Activated CD8-positive, alpha-beta memory T cell treated with anti-CD3 and anti-CD28 coated beads for 4 hours (primary cell): ENCODE data around the gene PRR5L.
A peak's percentile ranks its signal among the peaks of the same experiment; 100 is the strongest.
"Not testable (repeated sequence)": the region's sequence is repeated elsewhere in the genome, so short reads cannot be mapped to it uniquely, and the experiment has no call there.

Source experiments
- DNase-seq, 2 donors: peaks; one replicate each; pipeline ENCODE4 v3.0.0-alpha.2; 2020; ENCODE audit warnings: low read depth in 2 of 2

PRR5L gene

DNA sequence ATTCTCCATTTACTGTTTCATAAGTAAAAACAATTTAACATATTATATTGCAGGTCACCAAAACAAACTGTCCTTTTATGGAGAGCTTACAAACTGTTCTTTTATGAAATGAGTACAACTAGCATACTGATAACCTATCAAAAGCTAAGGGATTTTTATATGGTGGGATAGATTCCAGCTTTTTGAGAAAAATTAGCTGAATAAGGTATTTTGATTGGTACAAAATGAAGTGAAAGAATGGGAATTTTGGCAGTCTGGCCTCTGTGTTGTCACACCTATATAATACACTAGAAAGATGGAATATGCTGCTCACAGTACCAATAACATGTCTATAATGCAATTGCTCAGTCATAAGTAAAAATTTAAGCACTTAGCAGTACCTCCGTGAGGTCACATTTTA is 202.6 kb downstream of the PRR5L start:
- DNase-seq: no peak

DNA sequence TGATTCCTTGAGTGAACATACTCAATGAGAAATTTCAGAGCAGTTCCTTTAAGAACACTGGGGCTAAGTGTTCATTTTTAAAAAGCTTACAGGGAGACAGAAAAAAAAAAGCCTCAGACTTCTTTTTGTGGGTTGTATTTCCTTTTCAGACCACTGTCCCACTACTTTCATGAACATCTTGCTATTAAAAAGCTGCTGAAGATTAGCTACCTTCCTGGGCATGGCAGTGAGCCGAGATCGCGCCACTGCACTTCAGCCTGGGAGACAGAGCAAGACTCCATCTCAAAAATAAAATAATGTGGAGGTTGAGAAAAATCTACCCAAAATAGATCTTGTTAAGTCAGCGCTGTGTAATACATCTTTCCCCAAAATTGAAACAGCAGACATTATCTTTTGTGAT is 203.2 kb downstream of the PRR5L start:
- DNase-seq: no peak

DNA sequence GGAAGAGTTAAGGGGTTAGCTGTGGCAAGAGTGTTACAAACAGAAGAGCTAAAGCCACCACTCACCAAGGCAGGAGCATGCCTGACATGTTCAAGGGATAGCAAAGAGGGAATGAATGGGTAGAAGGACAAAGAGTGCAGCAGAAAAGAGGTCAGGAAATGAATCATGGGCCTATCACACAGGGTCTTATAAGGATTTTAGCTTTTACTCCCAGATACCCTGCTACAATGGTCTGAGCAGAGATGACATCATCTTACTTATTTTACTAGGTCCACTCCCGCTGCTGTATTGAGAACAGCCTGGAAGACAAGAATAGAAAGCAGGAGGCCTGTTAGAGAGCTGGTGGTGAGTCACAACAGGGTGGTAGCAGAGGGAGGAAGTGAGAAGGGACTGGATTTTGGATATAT is 204.2 kb downstream of the PRR5L start:
- DNase-seq: no peak

DNA sequence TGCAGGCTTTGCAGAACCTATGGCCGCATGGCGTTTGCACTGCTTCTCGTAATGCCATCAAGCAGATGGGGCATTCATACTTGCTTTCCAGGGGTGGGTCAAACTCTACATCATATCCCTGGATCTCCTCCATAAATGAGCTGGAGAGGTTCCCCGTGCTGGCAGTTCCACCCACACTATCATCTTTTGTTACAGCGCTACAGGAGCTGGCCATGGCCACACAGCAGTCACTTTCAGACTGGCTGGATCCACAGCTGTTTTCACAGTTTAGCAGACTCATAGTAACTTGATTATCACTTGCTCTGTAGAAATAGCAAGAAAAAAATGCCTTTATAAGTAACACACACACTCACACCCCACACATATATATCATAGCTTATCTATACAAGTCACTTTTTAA is 205.1 kb downstream of the PRR5L start:
- DNase-seq: no peak

DNA sequence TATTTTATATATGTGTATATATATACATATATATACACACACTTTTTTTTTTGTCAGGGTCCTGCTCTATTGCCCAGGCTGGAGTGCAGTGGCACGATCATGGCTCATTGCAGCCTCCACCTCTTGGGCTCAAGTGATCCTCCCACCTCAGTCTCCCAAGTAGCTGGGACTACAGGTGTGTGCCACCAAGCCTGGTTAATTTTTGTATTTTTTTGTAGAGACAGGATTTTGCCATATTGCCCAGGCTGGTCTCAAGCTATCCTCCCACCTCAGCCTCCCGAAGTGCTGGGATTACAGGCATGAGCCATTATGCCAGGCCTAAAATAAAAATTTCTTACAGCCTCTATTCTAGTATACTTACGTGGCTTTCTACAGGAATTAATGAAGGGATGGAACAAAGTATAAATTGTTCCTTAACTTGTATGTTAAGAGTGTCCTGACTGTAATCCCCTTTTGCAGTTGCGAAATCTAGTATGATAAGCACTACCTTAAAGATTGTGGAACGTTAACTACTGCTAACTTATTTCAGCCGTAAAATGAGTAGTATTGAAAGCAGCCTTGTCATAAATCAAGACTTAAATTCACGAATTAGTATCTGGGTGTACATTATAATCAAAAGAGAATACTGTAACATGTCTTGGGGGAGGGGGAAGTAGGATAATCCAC is 211.9 kb downstream of the PRR5L start:
- DNase-seq: no peak

DNA sequence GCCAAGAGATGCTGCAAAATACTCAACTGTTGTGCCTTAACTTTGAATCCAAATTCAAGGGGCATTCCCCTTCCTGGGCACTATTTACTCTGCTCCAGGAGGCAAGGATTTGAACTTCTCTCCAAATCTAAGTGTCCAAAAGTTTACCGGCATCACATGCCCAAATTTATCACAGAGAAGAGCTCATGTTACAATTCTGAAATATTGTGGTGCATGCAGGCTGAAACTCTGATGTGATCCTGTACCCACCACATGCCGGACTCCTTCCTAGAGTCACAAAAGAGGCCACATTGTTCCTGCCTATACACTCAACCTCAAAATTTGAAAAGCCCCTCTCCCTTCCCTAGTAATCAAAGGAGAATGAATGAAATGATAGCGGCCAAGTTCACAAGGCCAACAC is 212.7 kb downstream of the PRR5L start:
- DNase-seq: no peak

DNA sequence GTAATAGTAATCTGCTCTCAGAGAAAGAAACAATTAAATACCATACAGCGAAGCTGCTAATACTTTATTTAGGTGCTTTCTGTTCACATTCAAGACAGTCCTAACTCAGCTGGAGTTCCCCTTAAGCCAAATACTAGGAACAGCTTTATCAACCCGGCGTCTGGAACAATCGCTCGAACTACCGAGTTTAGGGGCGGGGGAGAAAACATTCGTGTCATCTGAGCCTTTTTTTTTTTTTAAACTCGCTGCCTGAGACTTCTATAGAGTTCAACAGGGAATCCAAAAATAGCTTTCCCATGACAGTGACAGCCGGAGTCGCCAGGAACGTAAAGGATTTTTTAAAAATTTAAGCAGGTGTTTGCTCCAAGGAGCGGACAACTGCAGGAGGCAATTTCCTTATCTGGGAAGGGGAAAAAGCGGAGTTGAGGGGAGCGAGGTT is 213.1 kb downstream of the PRR5L start:
- peak in 1 of 2 donors; percentile 20 for DNase-seq

DNA sequence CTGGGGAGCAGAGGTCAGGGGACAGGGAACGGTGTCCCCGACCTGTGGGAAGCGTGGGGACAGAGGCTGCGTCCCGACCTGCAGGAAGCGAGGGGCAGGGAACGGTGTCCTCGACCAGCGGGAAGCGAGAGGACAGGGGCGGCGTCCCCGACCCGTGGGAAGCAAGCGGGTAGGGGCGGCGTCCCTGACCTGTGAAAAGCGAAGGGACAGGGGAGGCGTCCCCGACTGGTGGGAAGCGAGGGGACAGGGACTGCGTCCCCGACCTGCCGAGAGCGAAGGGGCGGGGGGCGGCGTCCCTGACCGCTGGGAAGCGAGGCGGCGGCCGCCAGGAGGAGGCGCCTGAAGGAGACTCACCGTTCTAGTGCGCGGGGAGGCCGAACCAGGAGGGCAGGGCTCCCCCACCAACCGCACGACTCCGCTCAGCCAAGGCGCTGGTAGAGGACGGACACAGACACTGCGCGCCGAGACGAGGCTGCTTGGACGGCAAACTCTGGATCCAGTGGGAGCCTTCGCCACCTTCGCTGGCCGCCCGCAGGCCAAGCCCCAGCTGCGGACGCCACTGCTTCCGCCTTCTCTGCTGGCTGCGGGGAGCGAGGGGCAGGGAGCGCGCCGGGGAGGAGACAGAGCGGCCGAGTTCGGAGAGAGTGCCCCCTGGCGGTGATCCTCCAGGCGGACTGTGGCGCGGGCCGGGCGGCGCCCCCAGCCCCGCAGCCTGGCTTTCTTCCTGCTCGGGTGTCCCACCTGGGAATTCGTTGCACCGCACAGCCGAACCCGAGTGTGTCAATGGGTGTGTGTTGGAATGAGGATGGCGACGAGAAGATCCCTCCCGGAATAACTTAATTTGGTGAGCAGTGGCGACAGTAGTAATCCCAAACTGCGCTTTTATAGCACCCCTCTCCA is 213.9 kb downstream of the PRR5L start, which contains the start of gene TRAF6:
Gene TRAF6, minus strand, starts transcription at position 579 of the 900 bp plus-strand sequence. CDS start 8,757 bp downstream, outside the sequence.
- peak; percentile 76 to 78 for DNase-seq

DNA sequence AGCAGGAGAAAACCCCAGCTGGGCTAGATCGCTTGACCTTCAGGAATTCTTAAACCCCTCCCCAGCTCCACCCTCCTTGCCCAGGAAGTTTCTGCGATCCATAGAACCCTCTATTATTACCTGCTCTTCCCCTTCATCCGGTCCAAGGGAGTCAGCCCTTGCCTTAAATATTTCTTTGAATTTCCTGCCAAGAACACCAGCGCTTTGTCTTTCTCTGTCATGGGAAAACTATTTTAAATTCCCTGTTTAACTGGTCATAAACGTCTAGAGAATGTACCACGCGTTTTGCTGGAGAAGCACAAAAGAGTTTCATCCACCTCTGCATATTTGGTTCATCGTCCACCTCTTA is 214.5 kb downstream of the PRR5L start:
- DNase-seq: no peak

DNA sequence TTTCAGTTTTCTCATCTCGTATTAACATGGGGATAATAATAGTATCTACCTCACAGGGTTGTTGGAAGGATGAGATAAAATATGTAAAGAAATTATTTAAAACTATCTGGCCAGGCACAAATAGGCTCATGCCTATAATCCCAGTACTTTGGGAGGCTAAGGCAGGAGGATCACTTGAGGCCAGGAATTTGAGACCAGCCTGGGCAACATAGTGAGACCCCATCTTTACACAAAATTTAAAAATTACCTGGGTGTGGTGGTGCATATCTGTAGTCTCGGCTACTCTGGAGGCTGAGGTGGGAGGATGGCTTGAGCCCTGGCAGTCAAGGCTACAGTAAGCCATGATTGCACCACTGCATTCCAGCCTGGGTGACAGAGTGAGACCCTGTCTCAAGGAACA is 215.0 kb downstream of the PRR5L start:
- DNase-seq: not testable (repeated sequence)

DNA sequence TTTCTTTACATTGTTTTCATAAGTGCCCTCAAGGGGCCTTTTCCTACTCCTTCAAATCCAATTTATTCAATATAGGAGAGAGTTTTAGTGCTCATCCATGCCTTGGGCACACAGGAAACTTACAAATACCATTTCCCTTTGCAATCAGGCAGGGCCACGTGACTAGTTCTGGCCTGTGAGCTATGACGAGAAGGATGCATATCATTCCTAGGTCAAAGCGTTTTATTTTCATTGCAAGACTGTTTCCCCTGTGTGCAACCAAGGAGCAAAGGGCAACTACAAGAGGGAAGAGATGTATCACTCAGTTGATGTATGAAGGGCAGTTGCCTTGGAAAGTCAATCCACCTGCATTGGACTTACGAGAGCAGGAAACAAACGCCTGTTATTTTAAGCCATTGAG is 215.9 kb downstream of the PRR5L start:
- no peak for DNase-seq

DNA sequence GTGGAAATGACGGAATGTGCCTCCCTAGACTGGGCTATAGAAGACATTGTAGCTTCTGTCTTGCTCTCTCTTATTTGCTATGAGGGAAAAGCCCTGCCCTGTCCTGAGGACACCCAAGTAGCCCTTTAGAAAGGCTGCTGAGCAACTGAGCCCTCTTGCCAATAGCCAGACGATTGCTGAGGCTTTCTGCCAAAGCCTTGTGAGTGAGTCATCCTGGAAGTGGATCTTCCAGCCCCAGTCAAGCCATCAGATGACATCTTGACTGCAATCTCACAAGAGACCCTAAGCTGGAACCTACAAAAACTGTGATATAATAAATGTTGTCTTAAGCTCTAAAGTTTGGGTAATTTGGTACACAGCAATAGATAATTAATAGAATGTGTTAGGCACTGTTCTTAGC is 217.9 kb downstream of the PRR5L start:
- no peak for DNase-seq
